PC-9 (cell line): Measurements from ENCODE around the gene CASP8AP2. TPM values are rescaled to one million over a fixed set of nuclear protein-coding genes. Genes with fewer than 3 reads are reported as not detected.

Experiments used
- BruUV-seq: library from RNA; stranded (reverse); fragments of 400-500 nt; replicated peaks from 2 replicates; lab custom pipeline; 2021; lab: Mats Ljungman, UMichigan
- CTCF ChIA-PET: fragments of 300-600 bp; sonication (Branson Sonifier 250); formaldehyde crosslinking; loops from one replicate; lab custom pipeline; 2022; ENCODE audit warnings: antibody characterized with exemption; lab: Charles Lee
- POLR2A ChIA-PET: fragments of 300-600 bp; sonication (Branson Sonifier 250); formaldehyde crosslinking; loops from one replicate; lab custom pipeline; 2022; ENCODE audit warnings: antibody characterized with exemption; ENCODE audit not compliant: unreplicated experiment; lab: Charles Lee
- DNase-seq, 2 experiments: peaks; one replicate each; pipeline versions ENCODE4 v3.0.0 to v3.0.0-alpha.2; 2015 to 2022; ENCODE audit warnings: mixed read lengths in 1 of 2
- H2AFZ ChIP-seq: fragments of 200-600 bp; sonication (generic); 2 replicates; pipeline ENCODE4 v1.8.1; 2017; ENCODE audit warnings: antibody characterized with exemption
- H3F3A ChIP-seq: fragments of 200-600 bp; sonication (generic); 2 replicates; pipeline ENCODE4 v1.8.1; 2017; ENCODE audit warnings: antibody characterized with exemption, mild to moderate bottlenecking, low read depth; ENCODE audit not compliant: insufficient read depth
- H3K27ac ChIP-seq: fragments of 200-600 bp; sonication (generic); 2 replicates; pipeline ENCODE4 v1.6.1; 2016; ENCODE audit warnings: mixed run types
- H3K27me3 ChIP-seq: fragments of 200-600 bp; sonication (generic); 2 replicates; pipeline ENCODE4 v1.6.1; 2016; ENCODE audit warnings: low read depth, mixed run types; ENCODE audit not compliant: insufficient read depth
- H3K36me3 ChIP-seq: fragments of 200-600 bp; sonication (generic); 2 replicates; pipeline ENCODE4 v1.6.1; 2016; ENCODE audit warnings: low read depth, mixed run types
- H3K4me1 ChIP-seq: fragments of 200-600 bp; sonication (generic); replicated peaks from 2 replicates; pipeline ENCODE4 v1.6.1; 2016; ENCODE audit warnings: mixed run types; ENCODE audit not compliant: insufficient read depth
- H3K4me2 ChIP-seq: fragments of 200-600 bp; sonication (generic); 2 replicates; pipeline ENCODE4 v1.6.1; 2017; ENCODE audit warnings: mixed run types
- H3K4me3 ChIP-seq: fragments of 200-600 bp; sonication (generic); 2 replicates; pipeline ENCODE4 v1.6.1; 2016; ENCODE audit warnings: mixed run types
- H3K79me2 ChIP-seq: fragments of 200-600 bp; sonication (generic); 2 replicates; pipeline ENCODE4 v1.6.1; 2017; ENCODE audit warnings: low read depth, mixed run types
- H3K9me2 ChIP-seq: fragments of 200-600 bp; sonication (generic); 2 replicates; pipeline ENCODE4 v1.8.1; 2017; ENCODE audit warnings: mild to moderate bottlenecking; ENCODE audit not compliant: insufficient read depth
- H3K9me3 ChIP-seq: fragments of 200-600 bp; sonication (generic); 2 replicates; pipeline ENCODE4 v1.8.1; 2016; ENCODE audit warnings: low read depth; ENCODE audit not compliant: insufficient read depth
- H4K20me1 ChIP-seq: fragments of 200-600 bp; sonication (generic); 2 replicates; pipeline ENCODE4 v1.8.1; 2017; ENCODE audit not compliant: insufficient read depth
- CTCF ChIP-seq: fragments of 200-600 bp; sonication (generic); conservative IDR thresholded peaks from 2 replicates; pipeline ENCODE4 v1.6.1; 2017; ENCODE audit warnings: mixed run types, antibody characterized with exemption, mild to moderate bottlenecking, moderate library complexity
- EZH2 ChIP-seq: fragments of 200-600 bp; sonication (generic); IDR thresholded peaks from 2 replicates; pipeline ENCODE4 v1.8.0; 2017; ENCODE audit warnings: antibody characterized with exemption, low read depth
- intact Hi-C: fragments of 100-400 bp; cut with micrococcal nuclease; formaldehyde crosslinking; loops from one replicate; pipeline ENCODE4 v1.10.0; 2022; ENCODE audit not compliant: unreplicated experiment
- total RNA-seq: library from RNA; stranded (reverse); gene quantifications from 2 replicates; pipeline ENCODE4 v1.2.3, GENCODE V29; 2021

CASP8AP2 gene
- total RNA-seq, 1 experiment from 2014 or later: 17.4 TPM

GRCh38 chr6:89799096-89799495 lies 30.6 kb upstream of the CASP8AP2 start:
- H3K27ac ChIP-seq: no peak overlapping the region
- no peaks in the 10 kb centered on the region for H3K4me1 ChIP-seq
- H3K36me3 ChIP-seq: no peaks in the 10 kb centered on the region; the same call in 1 of the 2 replicates
- ChIA-PET POLR2A (no interaction called here), CTCF (no interaction called here)
- no peak overlapping the region for H2AFZ ChIP-seq
- TF ChIP-seq EZH2 (no peak), CTCF (no peak)
- no peak for DNase-seq
- BruUV-seq: no TSS peak
- no peaks in the 10 kb centered on the region for H3F3A ChIP-seq
- no peak overlapping the region for H3K4me2 ChIP-seq
- intact Hi-C loops: no loop called here
- H3K79me2 ChIP-seq: no peaks in the 10 kb centered on the region
- no peaks in the 10 kb centered on the region for H4K20me1 ChIP-seq
- H3K9me3 ChIP-seq: no peaks in the 10 kb centered on the region
- no peaks in the 10 kb centered on the region for H3K9me2 ChIP-seq
- H3K4me3 ChIP-seq: no peak overlapping the region
- H3K27me3 ChIP-seq: no peaks in the 10 kb centered on the region

- no peaks in the 10 kb centered on the region for H3K9me2 ChIP-seq
- POLR2A ChIA-PET: no interaction called here
- H3K4me3 ChIP-seq: no peak overlapping the region
- H3K79me2 ChIP-seq: no peaks in the 10 kb centered on the region
- H3K9me3 ChIP-seq: no peaks in the 10 kb centered on the region
- H2AFZ ChIP-seq: no peak overlapping the region
- H3K4me2 ChIP-seq: no peak overlapping the region
- no TSS peak for BruUV-seq
- H3F3A ChIP-seq: no peaks in the 10 kb centered on the region
- H3K27me3 ChIP-seq: no peaks in the 10 kb centered on the region
- TF ChIP-seq EZH2: no peak
- no peak for TF ChIP-seq CTCF
- no peak overlapping the region for H3K27ac ChIP-seq
- CTCF ChIA-PET: no interaction called here
- DNase-seq: no peak
- H3K4me1 ChIP-seq: no peaks in the 10 kb centered on the region
- no peaks in the 10 kb centered on the region for H4K20me1 ChIP-seq
- no peaks in the 10 kb centered on the region; the same call in 1 of the 2 replicates for H3K36me3 ChIP-seq
- intact Hi-C loops: no loop called here
Measured at GRCh38 chr6:89799756-89800155, 29.9 kb upstream of the CASP8AP2 start.

- POLR2A ChIA-PET: no interaction called here
- Histone ChIP-seq H3K27ac (no peak overlapping the region), H4K20me1 (no peaks in the 10 kb centered on the region; the same call in 1 of the 2 replicates), H3K4me1 (no peaks in the 10 kb centered on the region), H3F3A (no peaks in the 10 kb centered on the region), H3K4me3 (no peak overlapping the region), H3K27me3 (no peaks in the 10 kb centered on the region), H3K79me2 (peaks cover 5% of the 10 kb centered on the region; the same call in 1 of the 2 replicates), H2AFZ (no peak overlapping the region), H3K9me3 (no peaks in the 10 kb centered on the region), H3K4me2 (no peak overlapping the region), H3K36me3 (no peaks in the 10 kb centered on the region; the same call in 1 of the 2 replicates), H3K9me2 (no peaks in the 10 kb centered on the region)
- no peak for DNase-seq
- no peak for TF ChIP-seq EZH2
- no peak for TF ChIP-seq CTCF
- no TSS peak for BruUV-seq
- intact Hi-C loops: no loop called here
- CTCF ChIA-PET: no interaction called here
Measured at GRCh38 chr6:89803271-89803670, 26.4 kb upstream of the CASP8AP2 start.
